SK-N-SH (cell line): ENCODE data around the gene SLC39A9.

Experiments used
- GABPA ChIP-seq: IDR thresholded peaks from 2 replicates; pipeline ENCODE4 v1.4.0; 2012; ENCODE audit warnings: low read depth, mild to moderate bottlenecking
- GATA2 ChIP-seq: sonication (generic); formaldehyde crosslinking; IDR thresholded peaks from 2 replicates; pipeline ENCODE4 v1.5.0; 2020; ENCODE audit warnings: mild to moderate bottlenecking, missing genetic modification reagents
- SMC3 ChIP-seq: IDR thresholded peaks from 2 replicates; pipeline ENCODE4 v1.6.1; 2012; ENCODE audit warnings: low read depth, low read length, improper control_type of control experiment
- TAF1 ChIP-seq: IDR thresholded peaks from 2 replicates; pipeline ENCODE4 v1.6.1; 2012; ENCODE audit warnings: low read depth, mild to moderate bottlenecking, low read length, moderate library complexity, borderline replicate concordance
- TEAD4 ChIP-seq: IDR thresholded peaks from 2 replicates; pipeline ENCODE4 v1.4.0; 2012; ENCODE audit warnings: mild to moderate bottlenecking, borderline replicate concordance; ENCODE audit not compliant: insufficient read depth
- TF ChIP-seq, protein P1 (sequence below): IDR thresholded peaks from 2 replicates; pipeline ENCODE4 v1.6.1; 2012; ENCODE audit warnings: mild to moderate bottlenecking, low read depth, low read length, moderate library complexity
- TF ChIP-seq, protein P2 (sequence below): fragments of 200-600 bp; sonication (generic); IDR thresholded peaks from 2 replicates; pipeline ENCODE4 v1.6.1; 2017; ENCODE audit warnings: antibody characterized with exemption, mild to moderate bottlenecking, moderate library complexity

DNA sequence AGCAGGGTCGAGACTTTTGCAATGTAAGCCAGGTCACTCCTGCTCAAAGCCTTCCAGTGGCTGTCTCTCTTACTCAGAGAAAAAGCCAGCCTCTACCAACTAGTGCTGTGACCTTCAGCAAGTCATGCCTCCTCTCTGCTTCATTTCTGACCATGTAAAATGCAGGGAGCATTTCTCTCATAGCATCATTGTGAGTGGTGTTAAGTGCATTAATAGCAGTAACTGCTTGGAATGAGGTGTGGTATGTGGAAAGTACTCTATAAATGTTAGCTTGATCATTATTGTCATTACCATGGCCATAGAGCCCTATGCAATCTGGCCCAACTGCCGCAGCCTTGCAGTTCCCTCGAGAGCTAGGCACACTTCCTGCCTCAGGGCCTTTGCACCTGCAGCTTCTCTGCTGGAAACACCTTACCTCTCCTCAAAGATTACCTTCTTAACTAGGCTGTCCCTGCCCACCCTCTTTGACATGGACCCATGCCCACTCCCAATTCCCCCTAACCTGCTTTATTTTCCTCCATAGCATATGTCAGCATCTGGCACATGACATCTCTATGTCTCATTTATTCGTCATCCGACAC is 96.9 kb downstream of the SLC39A9 start:
- TF ChIP-seq TEAD4 = no peak
- no peak for TF ChIP-seq TAF1
- TF ChIP-seq GABPA = no peak
- TF ChIP-seq, protein P1, sequence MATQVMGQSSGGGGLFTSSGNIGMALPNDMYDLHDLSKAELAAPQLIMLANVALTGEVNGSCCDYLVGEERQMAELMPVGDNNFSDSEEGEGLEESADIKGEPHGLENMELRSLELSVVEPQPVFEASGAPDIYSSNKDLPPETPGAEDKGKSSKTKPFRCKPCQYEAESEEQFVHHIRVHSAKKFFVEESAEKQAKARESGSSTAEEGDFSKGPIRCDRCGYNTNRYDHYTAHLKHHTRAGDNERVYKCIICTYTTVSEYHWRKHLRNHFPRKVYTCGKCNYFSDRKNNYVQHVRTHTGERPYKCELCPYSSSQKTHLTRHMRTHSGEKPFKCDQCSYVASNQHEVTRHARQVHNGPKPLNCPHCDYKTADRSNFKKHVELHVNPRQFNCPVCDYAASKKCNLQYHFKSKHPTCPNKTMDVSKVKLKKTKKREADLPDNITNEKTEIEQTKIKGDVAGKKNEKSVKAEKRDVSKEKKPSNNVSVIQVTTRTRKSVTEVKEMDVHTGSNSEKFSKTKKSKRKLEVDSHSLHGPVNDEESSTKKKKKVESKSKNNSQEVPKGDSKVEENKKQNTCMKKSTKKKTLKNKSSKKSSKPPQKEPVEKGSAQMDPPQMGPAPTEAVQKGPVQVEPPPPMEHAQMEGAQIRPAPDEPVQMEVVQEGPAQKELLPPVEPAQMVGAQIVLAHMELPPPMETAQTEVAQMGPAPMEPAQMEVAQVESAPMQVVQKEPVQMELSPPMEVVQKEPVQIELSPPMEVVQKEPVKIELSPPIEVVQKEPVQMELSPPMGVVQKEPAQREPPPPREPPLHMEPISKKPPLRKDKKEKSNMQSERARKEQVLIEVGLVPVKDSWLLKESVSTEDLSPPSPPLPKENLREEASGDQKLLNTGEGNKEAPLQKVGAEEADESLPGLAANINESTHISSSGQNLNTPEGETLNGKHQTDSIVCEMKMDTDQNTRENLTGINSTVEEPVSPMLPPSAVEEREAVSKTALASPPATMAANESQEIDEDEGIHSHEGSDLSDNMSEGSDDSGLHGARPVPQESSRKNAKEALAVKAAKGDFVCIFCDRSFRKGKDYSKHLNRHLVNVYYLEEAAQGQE = no peak
- TF ChIP-seq, protein P2, sequence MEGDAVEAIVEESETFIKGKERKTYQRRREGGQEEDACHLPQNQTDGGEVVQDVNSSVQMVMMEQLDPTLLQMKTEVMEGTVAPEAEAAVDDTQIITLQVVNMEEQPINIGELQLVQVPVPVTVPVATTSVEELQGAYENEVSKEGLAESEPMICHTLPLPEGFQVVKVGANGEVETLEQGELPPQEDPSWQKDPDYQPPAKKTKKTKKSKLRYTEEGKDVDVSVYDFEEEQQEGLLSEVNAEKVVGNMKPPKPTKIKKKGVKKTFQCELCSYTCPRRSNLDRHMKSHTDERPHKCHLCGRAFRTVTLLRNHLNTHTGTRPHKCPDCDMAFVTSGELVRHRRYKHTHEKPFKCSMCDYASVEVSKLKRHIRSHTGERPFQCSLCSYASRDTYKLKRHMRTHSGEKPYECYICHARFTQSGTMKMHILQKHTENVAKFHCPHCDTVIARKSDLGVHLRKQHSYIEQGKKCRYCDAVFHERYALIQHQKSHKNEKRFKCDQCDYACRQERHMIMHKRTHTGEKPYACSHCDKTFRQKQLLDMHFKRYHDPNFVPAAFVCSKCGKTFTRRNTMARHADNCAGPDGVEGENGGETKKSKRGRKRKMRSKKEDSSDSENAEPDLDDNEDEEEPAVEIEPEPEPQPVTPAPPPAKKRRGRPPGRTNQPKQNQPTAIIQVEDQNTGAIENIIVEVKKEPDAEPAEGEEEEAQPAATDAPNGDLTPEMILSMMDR = no peak
- no peak for TF ChIP-seq SMC3
- TF ChIP-seq GATA2 = no peak
